ENCODE measurements around the gene SDC1.

The SDC1 gene

GRCh38 chr2:20164734-20165478 is 60.0 kb downstream of the SDC1 start:
- DNase-seq (ENCODE audit: low read depth), result no peak
- TF ChIP-seq, protein P1, sequence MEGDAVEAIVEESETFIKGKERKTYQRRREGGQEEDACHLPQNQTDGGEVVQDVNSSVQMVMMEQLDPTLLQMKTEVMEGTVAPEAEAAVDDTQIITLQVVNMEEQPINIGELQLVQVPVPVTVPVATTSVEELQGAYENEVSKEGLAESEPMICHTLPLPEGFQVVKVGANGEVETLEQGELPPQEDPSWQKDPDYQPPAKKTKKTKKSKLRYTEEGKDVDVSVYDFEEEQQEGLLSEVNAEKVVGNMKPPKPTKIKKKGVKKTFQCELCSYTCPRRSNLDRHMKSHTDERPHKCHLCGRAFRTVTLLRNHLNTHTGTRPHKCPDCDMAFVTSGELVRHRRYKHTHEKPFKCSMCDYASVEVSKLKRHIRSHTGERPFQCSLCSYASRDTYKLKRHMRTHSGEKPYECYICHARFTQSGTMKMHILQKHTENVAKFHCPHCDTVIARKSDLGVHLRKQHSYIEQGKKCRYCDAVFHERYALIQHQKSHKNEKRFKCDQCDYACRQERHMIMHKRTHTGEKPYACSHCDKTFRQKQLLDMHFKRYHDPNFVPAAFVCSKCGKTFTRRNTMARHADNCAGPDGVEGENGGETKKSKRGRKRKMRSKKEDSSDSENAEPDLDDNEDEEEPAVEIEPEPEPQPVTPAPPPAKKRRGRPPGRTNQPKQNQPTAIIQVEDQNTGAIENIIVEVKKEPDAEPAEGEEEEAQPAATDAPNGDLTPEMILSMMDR (conservative IDR thresholded peaks at IDR 0.05; ENCODE audit: control insufficient read depth, insufficient read depth, low read depth, low read length), result no peak
- H3K4me3 ChIP-seq (ENCODE audit: control insufficient read depth, low read depth, low read length), result no peak overlapping the region

GRCh38 chr2:20164061-20164733 is 60.7 kb downstream of the SDC1 start:
- TF ChIP-seq, protein P1 (conservative IDR thresholded peaks at IDR 0.05; ENCODE audit: control insufficient read depth, insufficient read depth, low read depth, low read length), result no peak
- DNase-seq (ENCODE audit: low read depth), result no peak
- no peak overlapping the region for H3K4me3 ChIP-seq (ENCODE audit: control insufficient read depth, low read depth, low read length)

- no peak overlapping the region for H3K4me3 ChIP-seq (ENCODE audit: control insufficient read depth, low read depth, low read length)
- TF ChIP-seq, protein P1 (conservative IDR thresholded peaks at IDR 0.05; ENCODE audit: control insufficient read depth, insufficient read depth, low read depth, low read length), result no peak
- DNase-seq (ENCODE audit: low read depth), result no peak
These were observed 65.4 kb downstream of the SDC1 start for GRCh38 chr2:20159411-20160070.

DNA sequence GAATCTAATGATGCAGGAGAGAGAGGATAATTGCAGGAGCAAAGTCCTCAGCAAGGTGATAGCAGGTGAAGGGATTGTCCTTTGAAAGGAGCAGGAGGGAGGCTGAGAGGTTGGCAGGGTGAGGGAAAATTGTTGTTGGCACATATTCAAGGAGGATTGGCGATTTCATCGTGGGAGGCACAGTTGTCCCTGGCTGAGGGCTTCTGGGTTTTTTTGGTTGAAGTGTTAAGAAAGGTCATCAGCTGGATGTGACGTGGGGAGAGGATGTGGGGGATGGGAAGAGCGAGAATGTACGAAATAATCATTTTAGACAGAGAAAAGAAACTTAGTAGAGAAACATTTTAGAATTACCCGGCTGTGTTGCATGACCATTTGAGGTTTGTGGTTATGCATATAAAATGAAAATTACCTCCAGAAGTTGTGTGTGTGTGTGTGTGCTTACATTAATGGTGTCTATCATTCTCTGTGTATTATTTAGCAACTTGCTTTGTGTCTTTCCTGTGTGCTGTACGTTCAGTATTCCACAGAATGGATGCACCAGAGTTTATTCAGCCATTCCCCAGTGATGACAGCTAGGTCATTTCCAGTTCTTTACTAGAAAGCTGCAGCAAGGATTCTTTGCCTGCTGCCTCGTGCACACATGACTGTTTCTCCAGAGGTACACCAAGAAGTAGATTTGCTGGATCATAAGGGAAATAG is 67.6 kb downstream of the SDC1 start:
- TF ChIP-seq, protein P1 (conservative IDR thresholded peaks at IDR 0.05; ENCODE audit: control insufficient read depth, insufficient read depth, low read depth, low read length), result no peak
- DNase-seq (ENCODE audit: low read depth), result no peak
- no peak overlapping the region for H3K4me3 ChIP-seq (ENCODE audit: control insufficient read depth, low read depth, low read length)

DNA sequence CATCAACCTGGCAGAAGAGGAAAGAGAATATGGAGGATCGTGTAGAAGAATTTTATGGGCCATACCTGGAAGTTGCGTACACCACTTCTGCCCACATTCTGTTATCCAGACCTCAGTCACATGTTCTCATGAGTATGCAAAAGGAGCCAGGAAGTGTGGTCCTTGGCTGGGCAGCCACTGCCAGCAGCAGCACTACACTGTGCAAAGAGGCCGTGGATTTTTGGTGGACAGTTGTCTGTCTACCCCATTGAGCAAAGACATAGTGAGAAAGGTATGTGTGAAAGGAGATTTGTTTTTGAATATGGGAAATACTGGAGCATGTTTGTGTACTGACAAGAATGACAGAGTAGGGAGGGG is 68.1 kb downstream of the SDC1 start:
- no peak for DNase-seq (ENCODE audit: low read depth)
- TF ChIP-seq, protein P1 (conservative IDR thresholded peaks at IDR 0.05; ENCODE audit: control insufficient read depth, insufficient read depth, low read depth, low read length), result no peak
- no peak overlapping the region for H3K4me3 ChIP-seq (ENCODE audit: control insufficient read depth, low read depth, low read length)

GRCh38 chr2:20156076-20156759 is 68.7 kb downstream of the SDC1 start:
- TF ChIP-seq, protein P1 (conservative IDR thresholded peaks at IDR 0.05; ENCODE audit: control insufficient read depth, insufficient read depth, low read depth, low read length), result no peak
- no peak for DNase-seq (ENCODE audit: low read depth)
- no peak overlapping the region for H3K4me3 ChIP-seq (ENCODE audit: control insufficient read depth, low read depth, low read length)

All from fibroblast of mammary gland (primary cell).